Dedifferentiated amniotic fluid mesenchymal stem cell (primary cell): ENCODE data around the gene C3orf33.
"Not testable (repeated sequence)": the region's sequence is repeated elsewhere in the genome, so short reads cannot be mapped to it uniquely, and the experiment has no call there.

Source experiments
- DNase-seq: peaks from one replicate; pipeline ENCODE4 v3.0.0-alpha.2; 2016; ENCODE audit errors: extremely low spot score

Gene C3orf33, protein sequence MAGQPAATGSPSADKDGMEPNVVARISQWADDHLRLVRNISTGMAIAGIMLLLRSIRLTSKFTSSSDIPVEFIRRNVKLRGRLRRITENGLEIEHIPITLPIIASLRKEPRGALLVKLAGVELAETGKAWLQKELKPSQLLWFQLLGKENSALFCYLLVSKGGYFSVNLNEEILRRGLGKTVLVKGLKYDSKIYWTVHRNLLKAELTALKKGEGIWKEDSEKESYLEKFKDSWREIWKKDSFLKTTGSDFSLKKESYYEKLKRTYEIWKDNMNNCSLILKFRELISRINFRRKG

DNA sequence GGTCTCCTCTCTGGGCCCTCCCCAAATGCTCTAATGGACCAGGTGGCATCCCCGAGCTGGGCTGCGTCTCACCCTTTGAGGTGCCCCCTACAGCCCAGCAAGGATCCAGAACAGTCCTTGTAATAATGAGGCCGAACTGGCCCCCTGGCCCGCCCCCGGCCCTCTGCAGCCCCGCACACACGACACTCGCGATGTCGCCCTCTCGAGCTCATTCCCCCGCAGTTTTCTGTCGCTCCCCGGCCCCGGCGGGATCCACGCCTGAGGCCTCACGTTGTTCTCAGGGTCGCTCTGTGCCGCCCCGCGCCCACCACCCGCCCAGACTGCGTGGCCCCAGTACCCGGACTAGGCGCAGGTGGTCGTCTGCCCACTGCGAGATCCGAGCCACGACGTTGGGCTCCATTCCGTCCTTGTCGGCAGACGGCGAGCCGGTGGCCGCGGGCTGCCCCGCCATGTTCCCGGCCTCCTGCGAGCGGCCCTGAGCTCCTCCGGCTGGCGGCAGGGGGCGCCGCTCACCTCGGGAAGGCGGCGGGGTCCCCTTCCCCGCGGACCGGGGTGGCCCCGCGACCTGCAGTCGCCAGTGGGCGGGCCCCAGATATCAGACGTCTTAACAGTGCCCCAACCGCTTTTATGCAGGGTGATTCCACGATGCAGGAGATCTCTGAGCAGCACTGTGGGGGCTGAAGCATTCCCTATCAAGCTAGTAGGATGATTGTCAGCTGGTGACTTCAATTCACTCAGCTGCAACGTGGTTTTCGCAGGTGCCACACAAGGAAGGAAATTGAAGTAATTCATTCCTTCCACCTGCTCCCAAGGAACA, at the start of gene C3orf33:
Gene C3orf33, minus strand, starts transcription at position 477 of the 817 bp plus-strand sequence. Its CDS starts 26 bp downstream, at position 451.
- DNase-seq = peak; percentile 26

DNA sequence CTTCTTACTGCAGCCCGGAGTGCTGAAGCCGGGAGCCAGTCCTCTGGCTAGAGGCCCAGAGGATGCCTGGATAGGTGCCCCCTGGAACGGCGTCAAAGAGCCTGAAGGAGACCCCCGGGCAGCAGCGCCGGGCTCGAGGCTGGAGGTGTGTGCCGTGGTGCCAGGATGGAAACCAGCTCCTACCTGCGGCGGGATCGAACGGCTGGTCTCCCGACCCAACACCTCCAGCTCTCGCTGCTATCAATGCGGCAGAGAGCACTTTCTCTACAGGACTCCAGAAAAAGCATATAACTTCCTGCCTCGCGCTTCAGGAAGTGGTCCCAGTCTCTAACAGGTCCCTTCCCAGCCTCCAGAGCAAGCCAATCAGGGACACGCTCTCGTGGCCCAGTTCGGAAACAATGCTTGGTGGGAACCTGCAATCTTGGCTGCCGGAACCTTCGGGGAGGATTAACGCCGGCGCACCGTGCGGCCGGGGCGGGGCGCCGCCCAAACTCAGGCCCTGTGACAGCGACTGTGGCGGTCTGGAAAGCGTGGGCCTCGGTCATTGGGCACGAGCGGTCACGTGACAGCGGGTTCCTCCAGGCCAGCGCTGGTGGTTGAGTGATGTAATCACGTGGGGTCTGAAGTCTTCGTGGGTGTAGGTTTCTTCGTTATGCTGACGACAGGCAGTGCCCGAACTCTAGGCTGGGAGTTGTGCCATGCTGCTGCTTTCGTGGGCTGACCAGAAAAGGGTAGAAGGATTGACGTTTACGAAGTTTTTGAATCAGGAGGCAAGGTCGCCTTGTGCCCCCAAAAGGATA, 48.3 kb upstream of the C3orf33 start, which contains the start of gene SLC33A1:
Gene SLC33A1, minus strand, starts transcription at position 287 of the 800 bp plus-strand sequence. CDS start 430 bp downstream, outside the sequence.
- DNase-seq = peak; percentile 99

DNA sequence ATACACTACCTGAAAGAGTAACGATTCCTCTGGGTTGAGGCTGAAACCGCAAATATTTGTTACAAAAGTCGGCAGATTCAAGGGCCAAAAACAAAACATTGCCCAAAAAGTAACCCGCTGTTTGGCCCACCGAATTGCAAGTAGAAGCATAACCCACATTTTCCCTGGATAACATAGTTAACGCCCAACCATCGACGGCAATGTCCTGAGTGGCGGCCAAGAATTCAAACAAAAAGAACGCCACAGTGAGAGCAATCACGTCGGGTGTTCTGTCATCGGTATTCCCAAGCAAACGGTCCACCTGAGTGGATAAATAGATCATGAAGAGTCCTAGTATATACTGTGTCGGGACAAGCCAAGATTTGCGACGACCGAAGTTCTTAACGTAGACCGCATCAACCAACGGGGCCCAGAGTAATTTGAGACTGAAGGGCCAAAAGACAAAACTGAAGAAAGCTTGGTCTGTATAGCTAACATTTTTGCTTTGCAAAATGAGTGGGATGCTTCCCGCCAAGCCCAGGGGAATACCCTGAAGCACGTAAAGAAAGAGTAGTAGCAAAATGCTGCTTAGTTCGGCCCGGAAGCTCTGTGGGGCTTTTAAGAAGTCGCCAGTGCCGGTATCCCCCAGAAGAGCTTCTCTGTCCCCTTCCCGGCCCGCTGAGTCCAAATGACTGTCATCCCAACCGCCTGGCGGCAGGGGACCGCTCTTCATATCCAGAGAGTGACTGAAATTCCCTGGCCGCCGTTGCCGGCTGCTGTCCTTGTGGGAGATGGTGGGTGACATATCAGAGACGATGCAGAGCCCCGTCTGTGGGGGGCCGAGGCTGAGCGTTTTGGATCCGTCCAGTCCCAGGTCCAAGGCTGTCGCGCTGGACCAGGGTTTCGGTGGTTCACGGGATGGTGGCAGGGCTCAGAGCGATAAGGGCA, 47.4 kb upstream of the C3orf33 start:
- no peak for DNase-seq

DNA sequence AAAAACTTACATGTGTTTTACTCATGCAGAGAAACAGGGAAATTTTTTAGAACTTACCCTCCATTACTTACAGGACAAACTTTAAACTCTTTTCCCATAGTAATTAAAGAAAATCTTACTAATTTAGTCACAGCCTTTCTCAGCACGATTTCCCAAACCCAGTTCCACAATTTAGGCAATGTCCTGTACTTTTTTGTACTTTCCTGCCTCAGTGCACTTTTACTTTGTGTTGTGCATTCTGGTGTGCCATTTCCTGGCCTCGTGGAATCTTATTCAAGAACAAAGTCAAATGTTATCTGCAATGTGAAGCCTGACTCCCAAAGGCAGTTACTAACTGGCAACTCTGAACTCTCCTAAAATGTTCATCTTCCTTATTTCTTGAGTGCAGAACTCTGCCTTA, 46.3 kb upstream of the C3orf33 start:
- DNase-seq = no peak

DNA sequence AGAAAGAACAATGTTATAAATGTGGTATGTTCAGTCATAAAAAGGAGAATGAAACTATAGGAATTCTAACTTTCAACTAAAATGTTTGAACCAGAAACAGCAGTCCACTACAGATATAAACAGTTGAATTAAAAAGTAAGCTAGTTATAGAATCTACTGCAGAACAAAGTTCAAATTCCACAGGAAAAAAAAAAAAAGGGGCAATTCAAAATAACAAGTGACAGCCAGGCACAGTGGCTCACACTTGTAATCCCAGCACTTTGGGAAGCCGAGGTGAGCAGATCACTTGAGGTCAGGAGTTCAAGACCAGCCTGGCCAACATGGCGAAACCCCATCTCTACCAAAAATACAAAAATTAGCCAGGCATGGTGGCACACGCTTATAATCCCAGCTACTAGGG, 43.3 kb upstream of the C3orf33 start:
- DNase-seq = not testable (repeated sequence)

DNA sequence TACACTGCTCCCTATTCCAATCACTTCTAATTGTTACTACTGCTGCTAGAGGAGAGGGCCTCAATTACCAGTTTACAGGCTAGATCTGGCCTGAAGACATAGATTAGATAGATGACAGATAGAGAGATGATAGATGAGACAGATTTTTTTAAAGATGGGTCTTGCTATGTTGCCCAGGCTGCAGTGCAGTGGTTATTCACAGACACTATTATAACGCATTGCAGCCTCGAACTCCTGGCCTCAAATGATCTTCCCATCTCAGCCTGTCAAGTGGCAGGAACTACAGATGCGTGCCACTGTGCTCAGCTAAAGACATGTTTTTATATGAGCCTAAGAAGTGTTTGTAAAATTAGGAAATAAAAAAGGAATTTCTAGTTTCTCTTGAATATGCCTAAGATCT, 41.9 kb upstream of the C3orf33 start:
- DNase-seq = no peak

DNA sequence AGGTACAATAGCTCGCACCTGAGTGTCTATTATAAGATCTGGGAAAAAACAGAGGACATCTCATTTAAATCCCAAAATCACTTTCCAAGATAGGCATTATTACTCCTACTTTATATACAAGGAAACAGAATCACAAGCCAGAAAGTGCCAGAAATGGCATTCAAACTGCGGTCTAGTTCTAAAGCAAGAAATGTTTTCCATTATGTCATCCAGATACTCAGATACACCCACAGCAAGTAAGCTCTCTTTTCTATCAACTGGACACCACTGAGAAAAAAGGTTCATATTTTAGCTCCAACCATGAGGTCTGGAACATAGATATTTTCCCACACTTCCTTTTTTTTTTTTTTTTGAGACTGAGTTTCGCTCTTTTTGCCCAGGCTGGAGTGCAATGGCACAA, 40.0 kb upstream of the C3orf33 start:
- DNase-seq = no peak

DNA sequence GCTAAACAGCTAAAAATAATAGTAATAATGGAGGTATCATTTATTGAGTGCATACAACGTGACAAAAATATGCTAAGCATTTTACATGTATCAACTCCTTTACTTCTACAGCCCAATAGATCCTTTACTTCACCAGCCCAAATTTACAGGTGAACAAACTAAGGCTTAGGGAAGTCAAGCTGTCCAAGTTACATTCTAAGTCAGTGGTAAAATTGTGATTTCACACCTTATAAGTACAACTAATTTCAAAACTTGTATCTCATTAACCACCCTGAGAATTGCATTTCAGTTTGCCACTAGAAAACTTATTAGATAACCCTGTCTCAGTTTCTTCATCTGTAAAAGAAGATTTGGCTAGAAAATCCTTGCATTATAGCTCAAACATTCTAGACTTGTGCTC, 37.5 kb upstream of the C3orf33 start:
- no peak for DNase-seq

DNA sequence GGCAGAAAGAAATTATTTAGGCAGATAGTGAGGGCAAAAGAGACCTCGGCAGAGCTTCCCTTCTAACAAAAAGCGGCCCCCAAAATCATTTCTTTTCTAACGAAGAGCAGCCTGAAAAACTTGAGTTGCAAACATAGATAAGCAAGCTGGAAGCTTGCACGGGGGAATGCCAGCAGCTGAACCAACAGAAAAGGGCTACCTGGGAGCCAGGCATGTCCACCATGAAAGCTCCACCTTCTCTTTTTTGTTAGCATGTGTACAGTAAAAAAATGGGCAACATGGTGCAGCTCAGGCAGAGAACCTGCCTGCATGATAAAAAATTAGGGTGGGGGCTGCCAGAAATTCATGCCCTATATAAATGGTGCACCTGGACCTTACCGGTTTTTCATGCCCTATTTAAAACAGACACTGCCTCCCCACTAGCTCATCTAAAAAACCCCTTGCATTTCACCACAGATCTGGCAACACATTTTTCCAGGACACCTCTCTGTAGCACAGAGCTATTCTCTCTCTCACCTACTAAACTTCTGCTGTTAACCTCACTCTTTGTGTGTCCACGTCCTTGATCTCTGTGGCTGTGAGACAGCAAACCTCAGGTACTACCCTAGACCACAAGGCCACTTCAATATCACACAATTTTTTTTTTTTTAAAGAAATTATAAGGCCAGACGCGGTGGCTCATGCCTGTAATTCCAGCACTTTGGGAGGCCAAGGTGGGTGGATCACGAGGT, 29.4 kb upstream of the C3orf33 start:
- no peak for DNase-seq

DNA sequence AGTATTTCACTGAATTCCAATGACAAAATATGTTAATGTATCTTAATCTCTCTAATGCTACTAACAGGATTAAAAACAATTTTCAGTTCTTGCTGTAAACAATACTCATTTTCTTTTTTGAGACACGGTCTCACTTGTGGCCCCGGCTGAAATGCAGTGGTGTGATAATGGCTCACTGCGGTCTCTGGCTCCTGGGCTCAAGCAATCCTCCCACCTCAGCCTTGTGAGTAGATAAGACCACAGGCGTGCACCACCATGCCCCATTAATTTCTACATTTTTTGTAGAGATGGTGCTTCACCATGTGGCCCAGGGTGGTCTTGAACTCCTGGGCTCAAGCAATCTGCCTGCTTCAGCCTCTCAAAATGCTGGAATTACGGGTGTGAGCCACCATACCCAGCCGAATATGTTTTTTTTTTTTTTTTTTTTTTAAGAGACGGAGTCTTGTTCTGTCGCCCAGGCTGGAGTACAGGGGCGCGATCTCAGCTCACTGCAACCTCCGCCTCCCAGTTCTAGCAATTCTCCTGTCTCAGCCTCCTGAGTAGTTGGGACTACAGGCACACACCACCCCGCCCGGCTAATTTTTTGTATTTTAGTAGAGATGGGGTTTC, 22.5 kb upstream of the C3orf33 start:
- DNase-seq = not testable (repeated sequence)

DNA sequence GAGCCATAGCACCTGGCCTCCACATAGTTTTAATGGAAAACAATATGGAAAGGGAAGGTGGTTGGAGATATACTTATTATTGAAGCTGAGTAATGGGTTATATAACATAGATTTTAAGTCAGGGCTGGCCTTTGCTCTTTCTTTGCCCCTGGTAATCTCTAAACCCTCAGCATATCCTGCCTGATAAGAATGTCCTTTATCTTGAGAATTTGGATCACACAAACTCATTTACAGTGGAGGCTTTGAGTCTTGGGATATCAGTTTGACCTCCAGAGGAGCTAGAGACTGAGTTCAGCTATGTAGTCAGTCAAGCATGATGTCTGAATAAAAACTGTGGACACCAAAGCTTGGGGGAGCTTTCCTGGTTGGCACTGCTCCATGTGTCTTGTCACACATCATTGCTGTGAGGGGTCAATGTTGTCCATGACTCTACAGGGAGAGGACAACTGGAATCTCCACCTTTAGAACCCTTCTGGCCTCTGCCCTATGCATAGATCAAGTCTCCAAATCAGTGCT, 9.0 kb upstream of the C3orf33 start:
- no peak for DNase-seq

DNA sequence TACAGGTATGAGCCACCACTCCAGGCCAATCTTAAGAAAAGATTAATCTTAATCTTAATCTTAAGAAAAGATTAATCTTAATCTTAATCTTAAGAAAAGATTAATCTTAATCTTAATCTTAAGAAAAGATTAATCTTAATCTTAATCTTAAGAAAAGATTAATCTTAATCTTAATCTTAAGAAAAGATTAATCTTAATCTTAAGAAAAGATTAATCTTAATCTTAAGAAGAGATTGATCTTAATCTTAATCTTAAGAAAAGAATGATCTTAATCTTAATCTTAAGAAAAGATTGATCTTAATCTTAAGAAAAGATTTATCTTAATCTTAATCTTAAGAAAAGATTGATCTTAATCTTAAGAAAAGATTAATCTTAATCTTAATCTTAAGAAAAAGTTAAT, 7.1 kb upstream of the C3orf33 start:
- DNase-seq = not testable (repeated sequence)

DNA sequence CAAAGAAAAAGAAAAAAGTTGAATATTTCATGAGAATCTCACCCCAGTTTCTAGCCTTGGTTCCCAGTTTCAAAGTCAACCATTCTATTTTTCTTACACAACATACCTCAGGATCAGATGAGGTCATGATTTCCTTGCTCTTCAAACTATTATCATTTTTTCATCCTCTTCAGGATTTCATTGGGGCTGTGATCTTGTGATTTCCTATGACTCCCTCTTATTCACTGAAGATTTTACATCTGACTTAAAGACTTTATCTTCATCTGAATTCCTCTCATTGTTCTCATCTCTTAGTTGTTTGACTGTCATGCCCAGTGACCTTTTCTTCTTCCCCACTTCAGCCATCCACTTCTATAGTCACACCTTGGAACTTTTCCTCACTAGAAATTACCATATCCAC, 3.1 kb upstream of the C3orf33 start:
- no peak for DNase-seq

DNA sequence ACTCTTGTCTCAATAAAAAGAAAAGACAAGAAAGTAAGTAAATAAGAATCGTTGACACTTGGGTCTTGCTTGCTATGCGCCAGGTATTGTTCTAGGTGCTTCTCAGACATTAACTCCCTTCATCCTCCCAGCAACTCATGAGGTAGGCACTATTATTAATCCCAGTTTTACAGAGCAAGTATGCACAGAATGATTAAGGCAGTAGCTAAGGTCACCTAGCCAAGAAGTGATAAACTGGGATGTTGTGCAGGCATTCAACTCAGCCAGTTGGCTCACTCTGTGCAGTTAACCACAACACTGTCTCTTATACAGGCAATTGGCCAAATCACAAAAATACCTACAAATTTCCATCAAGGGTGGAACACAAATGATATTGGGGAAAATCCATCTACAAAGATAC, 1.7 kb upstream of the C3orf33 start:
- no peak for DNase-seq

DNA sequence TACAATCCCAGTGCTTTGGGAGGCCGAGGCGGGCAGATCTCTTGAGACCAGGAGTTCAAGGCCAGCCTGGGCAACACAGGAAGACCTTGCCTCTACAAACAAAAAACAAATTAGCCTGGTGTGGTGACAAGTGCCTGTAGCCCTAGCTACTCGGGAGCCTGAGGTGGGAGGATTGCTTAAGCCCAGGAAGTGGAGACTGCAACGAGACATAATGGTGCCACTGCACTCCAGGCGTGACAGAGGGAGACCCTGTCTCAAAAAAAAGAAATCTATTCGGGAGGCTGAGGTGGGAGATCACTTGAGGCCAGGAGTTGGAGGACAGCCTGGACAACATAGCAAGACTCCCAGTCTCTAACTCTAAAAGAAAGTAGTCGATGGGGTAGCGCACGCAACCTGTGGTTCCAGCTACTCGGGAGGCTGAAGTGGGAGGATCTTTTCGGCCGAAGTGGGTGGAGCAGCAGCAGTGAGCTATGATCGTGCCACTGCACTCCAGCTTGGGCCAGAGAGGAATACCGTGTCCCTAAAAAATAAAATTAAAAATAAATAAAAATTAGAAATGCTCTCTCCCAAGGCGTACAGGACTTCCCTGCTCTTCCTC, 775 bp downstream of the C3orf33 start:
- no peak for DNase-seq

DNA sequence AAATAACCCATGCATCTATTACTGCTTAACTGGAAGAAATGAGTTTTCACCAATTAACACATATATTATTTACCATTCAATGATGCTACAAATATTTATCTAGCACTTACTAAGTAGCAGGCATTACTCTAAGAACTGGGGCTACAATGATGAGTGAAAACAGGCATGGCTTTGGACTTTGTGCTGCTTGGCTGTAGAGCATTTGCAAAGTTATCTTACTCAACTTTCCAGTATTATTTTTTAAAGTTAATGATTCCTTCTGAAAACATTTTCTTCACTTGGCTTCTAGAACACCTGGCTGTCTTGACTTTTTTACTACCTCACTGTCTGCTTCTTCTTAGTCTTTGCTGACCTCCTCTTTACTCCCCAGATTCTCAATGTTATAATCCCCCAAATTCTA, 1.8 kb downstream of the C3orf33 start:
- no peak for DNase-seq

DNA sequence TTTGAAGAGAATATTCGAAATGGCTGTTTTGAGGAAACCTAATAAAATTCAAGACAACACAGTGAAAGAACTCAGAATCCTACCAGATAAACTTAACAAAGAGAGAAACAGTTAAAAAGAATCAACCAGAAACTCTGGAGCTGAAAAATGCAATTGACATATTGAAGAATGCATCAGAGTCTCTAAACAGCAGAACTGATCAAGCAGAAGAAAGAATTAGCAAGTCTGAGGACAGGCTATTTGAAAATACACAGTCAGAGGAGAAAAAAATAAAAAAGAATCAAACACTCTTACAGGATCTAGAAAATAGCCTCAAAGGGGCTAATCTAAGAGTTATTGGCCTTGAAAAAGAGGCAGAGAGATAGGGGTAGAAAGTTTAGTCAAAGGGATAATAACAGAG, 13.5 kb downstream of the C3orf33 start:
- DNase-seq = no peak

DNA sequence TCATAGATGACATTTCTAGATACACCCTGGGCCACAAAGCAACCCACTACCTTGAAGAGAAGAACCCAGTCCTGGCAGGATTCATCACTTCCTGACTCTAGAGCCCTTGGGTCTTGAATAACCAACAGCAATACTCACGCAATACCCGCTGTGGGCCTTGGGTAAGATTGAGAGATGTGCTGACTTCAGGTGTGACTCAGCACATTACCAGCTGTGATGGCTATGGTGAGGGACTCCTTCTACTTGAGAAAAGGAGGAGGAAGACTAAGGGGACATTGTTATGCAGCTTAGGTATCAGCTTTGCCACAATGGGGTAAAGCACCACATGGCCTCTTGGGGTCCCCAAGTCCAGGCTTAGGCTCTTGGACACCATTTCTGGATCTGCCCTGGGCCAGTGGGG, 14.9 kb downstream of the C3orf33 start:
- DNase-seq = no peak

DNA sequence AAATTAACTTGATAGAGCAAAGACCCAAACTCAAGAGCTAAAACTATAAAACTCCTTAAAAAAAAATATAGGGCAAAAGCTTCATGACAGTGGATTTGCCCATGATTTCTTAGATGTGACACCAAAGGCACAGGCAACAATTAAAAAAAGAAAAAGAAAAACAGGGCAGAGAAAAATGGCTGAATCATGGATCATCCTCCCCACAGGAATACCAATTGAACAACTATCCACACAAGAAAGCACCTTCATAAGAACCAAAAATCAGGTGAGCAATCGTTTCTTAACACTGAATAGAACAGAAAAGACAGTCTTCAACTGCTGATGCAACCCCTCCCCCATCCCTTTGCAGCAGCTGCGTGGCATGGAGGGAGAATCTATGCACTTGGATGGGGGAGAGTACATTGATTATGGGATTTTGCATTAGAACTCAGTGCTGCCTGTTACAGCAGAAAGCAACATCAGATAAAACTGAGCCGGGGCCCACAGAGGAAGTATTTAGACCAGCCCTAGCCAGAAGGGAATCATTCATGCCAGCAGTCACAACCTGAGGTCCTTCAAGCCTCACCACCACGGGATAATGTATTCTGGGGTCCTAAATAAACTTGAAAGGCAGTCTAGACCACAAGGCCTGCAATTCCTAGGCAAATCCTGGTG, 15.7 kb downstream of the C3orf33 start:
- DNase-seq = no peak
